H1 (cell line): ENCODE results near the gene ARMC12. TPM values are rescaled to one million over a fixed set of nuclear protein-coding genes. Genes with fewer than 3 reads are reported as not detected.

ENCODE experiments used
- CTCF ChIA-PET: fragments of 300-600 bp; sonication (Branson Sonifier 250); formaldehyde crosslinking; loops from one replicate; lab custom pipeline; 2021; ENCODE audit not compliant: partially characterized antibody; lab: Charles Lee
- POLR2A ChIA-PET: fragments of 300-600 bp; sonication (Branson Sonifier 250); formaldehyde crosslinking; loops from one replicate; lab custom pipeline; 2021; ENCODE audit warnings: inconsistent platforms; ENCODE audit not compliant: partially characterized antibody; lab: Charles Lee
- DNase-seq, 2 experiments: peaks; one replicate each; pipeline versions ENCODE4 v3.0.0 to v3.0.0-alpha.2; 2010 to 2022; ENCODE audit warnings: low spot score in 2 of 2, low read depth in 1 of 2, mixed read lengths in 1 of 2
- FAIRE-seq: peaks from 2 replicates; lab custom pipeline; 2011; peaks lifted over from hg19 to GRCh38; lab: Jason Lieb, UNC
- H2AFZ ChIP-seq: 2 replicates; pipeline ENCODE4 v1.8.1; 2012; ENCODE audit warnings: low read length, inconsistent platforms
- H2AK5ac ChIP-seq: 2 replicates; pipeline ENCODE4 v1.6.1; 2013; ENCODE audit warnings: low read depth, low read length
- H2BK120ac ChIP-seq: replicated peaks from 2 replicates; pipeline ENCODE3; 2013; ENCODE audit warnings: low read depth, low read length, inconsistent platforms
- H2BK12ac ChIP-seq: 2 replicates; pipeline ENCODE4 v1.6.1; 2013; ENCODE audit warnings: low read depth, low read length
- H2BK15ac ChIP-seq: 2 replicates; pipeline ENCODE4 v1.6.1; 2013; ENCODE audit warnings: low read length
- H2BK20ac ChIP-seq: 2 replicates; pipeline ENCODE4 v1.6.1; 2013; ENCODE audit warnings: low read length
- H2BK5ac ChIP-seq: 2 replicates; pipeline ENCODE4 v1.6.1; 2013; ENCODE audit warnings: low read depth, low read length
- H3K14ac ChIP-seq: 2 replicates; pipeline ENCODE4 v1.6.1; 2013; ENCODE audit warnings: inconsistent platforms; ENCODE audit not compliant: insufficient read length
- H3K18ac ChIP-seq: 2 replicates; pipeline ENCODE4 v1.6.1; 2013; ENCODE audit warnings: low read length; ENCODE audit errors: extremely low read depth
- H3K23ac ChIP-seq: 2 replicates; pipeline ENCODE4 v1.6.1; 2013; ENCODE audit warnings: inconsistent platforms; ENCODE audit not compliant: insufficient read length
- H3K23me2 ChIP-seq: 2 replicates; pipeline ENCODE4 v1.6.1; 2013; ENCODE audit warnings: low read depth, low read length
- H3K27ac ChIP-seq: 2 replicates; pipeline ENCODE4 v1.6.1; 2011; ENCODE audit warnings: low read depth, low read length, inconsistent platforms
- H3K27me3 ChIP-seq, 4 experiments: replicated peaks in 1 of 4; 1 replicate in 1 of 4; 2 replicates in 3 of 4; pipeline versions ENCODE4 v1.6.1 to v1.8.1; 2011 to 2013; ENCODE audit warnings: low read length in 3 of 4, mild to moderate bottlenecking in 3 of 4, inconsistent platforms in 2 of 4, mixed read lengths in 2 of 4, moderate library complexity in 1 of 4; ENCODE audit not compliant: control insufficient read depth in 3 of 4, insufficient read depth in 3 of 4; ENCODE audit errors: extremely low read depth in 1 of 4
- H3K36me3 ChIP-seq, 4 experiments: 2 replicates each; pipeline versions ENCODE4 v1.6.1 to v1.8.1; 2011 to 2013; ENCODE audit warnings: mild to moderate bottlenecking in 4 of 4, low read length in 3 of 4, moderate library complexity in 2 of 4, control low read depth in 1 of 4, inconsistent platforms in 1 of 4; ENCODE audit not compliant: insufficient read depth in 4 of 4, control insufficient read depth in 2 of 4
- H3K4ac ChIP-seq: replicated peaks from 2 replicates; pipeline ENCODE3; 2013; ENCODE audit warnings: low read length, low read depth, mixed read lengths, inconsistent platforms; ENCODE audit not compliant: insufficient read length
- H3K4me1 ChIP-seq, 4 experiments: replicated peaks in 1 of 4; 1 replicate in 1 of 4; 2 replicates in 3 of 4; pipeline versions ENCODE4 v1.6.1 to v1.8.1; 2011 to 2013; ENCODE audit warnings: low read length in 3 of 4, inconsistent platforms in 2 of 4, mixed read lengths in 1 of 4; ENCODE audit not compliant: insufficient read depth in 4 of 4, control insufficient read depth in 3 of 4
- H3K4me2 ChIP-seq, 2 experiments: 2 replicates each; pipeline versions ENCODE4 v1.6.1 to v1.8.1; 2011 to 2013; ENCODE audit warnings: low read depth in 2 of 2, low read length in 2 of 2, control low read depth in 1 of 2, inconsistent platforms in 1 of 2, mild to moderate bottlenecking in 1 of 2; ENCODE audit not compliant: insufficient read depth in 1 of 2
- H3K4me3 ChIP-seq, 4 experiments: fragments of 200-600, 300-600 bp in 1 of 4; sonication (generic), shearing (Covaris generic), sonication (Bioruptor Twin) in 1 of 4; 2 replicates each; pipeline versions ENCODE4 v1.5.1 to v1.8.1; 2011 to 2016; ENCODE audit warnings: low read length in 4 of 4, low read depth in 3 of 4, control low read depth in 2 of 4, inconsistent platforms in 2 of 4, mild to moderate bottlenecking in 2 of 4, mixed read lengths in 1 of 4, moderate library complexity in 1 of 4; ENCODE audit not compliant: insufficient read depth in 2 of 4; ENCODE audit errors: extremely low read depth in 1 of 4
- H3K56ac ChIP-seq: replicated peaks from 2 replicates; pipeline ENCODE3; 2013; ENCODE audit warnings: low read depth, mild to moderate bottlenecking, mixed read lengths, low read length, inconsistent platforms; ENCODE audit not compliant: insufficient read length
- H3K79me1 ChIP-seq: 2 replicates; pipeline ENCODE4 v1.6.1; 2013; ENCODE audit warnings: low read depth, low read length, control low read depth
- H3K79me2 ChIP-seq, 2 experiments: 2 replicates each; pipeline versions ENCODE4 v1.6.1 to v1.8.1; 2012 to 2013; ENCODE audit warnings: low read length in 2 of 2, mild to moderate bottlenecking in 2 of 2, inconsistent platforms in 1 of 2; ENCODE audit not compliant: insufficient read depth in 2 of 2, control insufficient read depth in 1 of 2
- H3K9ac ChIP-seq, 4 experiments: replicated peaks in 1 of 4; 1 replicate in 1 of 4; 2 replicates in 3 of 4; pipeline versions ENCODE4 v1.6.1 to v1.8.1; 2011 to 2013; ENCODE audit warnings: low read depth in 3 of 4, low read length in 3 of 4, control low read depth in 2 of 4, mild to moderate bottlenecking in 2 of 4, moderate library complexity in 2 of 4, inconsistent platforms in 1 of 4; ENCODE audit errors: extremely low read depth in 1 of 4
- H3K9me3 ChIP-seq, 2 experiments: 2 replicates each; pipeline versions ENCODE4 v1.6.1 to v1.8.1; 2012 to 2013; ENCODE audit warnings: mild to moderate bottlenecking in 2 of 2, moderate library complexity in 2 of 2, control low read depth in 1 of 2, inconsistent platforms in 1 of 2, low read depth in 1 of 2, low read length in 1 of 2, mixed read lengths in 1 of 2; ENCODE audit not compliant: insufficient read depth in 2 of 2
- H4K20me1 ChIP-seq, 2 experiments: replicated peaks in 1 of 2; 2 replicates each; pipeline versions ENCODE3 to v1.8.1; 2011 to 2013; ENCODE audit warnings: inconsistent platforms in 2 of 2, low read length in 2 of 2, mild to moderate bottlenecking in 1 of 2; ENCODE audit not compliant: insufficient read depth in 2 of 2, control insufficient read depth in 1 of 2
- H4K5ac ChIP-seq: 2 replicates; pipeline ENCODE4 v1.6.1; 2013; ENCODE audit warnings: low read length, low read depth, mixed read lengths, inconsistent platforms; ENCODE audit not compliant: insufficient read length
- H4K8ac ChIP-seq: 2 replicates; pipeline ENCODE4 v1.8.0; 2013; ENCODE audit warnings: mild to moderate bottlenecking, moderate library complexity, low read length, inconsistent platforms; ENCODE audit not compliant: insufficient read depth; ENCODE audit errors: extremely low read depth
- H4K91ac ChIP-seq: replicated peaks from 2 replicates; pipeline ENCODE3; 2013; ENCODE audit warnings: low read length, mixed read lengths, inconsistent platforms; ENCODE audit not compliant: insufficient read length
- ATF3 ChIP-seq: IDR thresholded peaks from 2 replicates; pipeline ENCODE4 v1.6.1; 2011; ENCODE audit warnings: low read depth, mild to moderate bottlenecking, low read length; ENCODE audit not compliant: insufficient read depth
- BACH1 ChIP-seq: IDR thresholded peaks from 2 replicates; pipeline ENCODE4 v1.6.1; 2012; ENCODE audit warnings: low read length, improper control_type of control experiment
- CHD2 ChIP-seq: IDR thresholded peaks from 2 replicates; pipeline ENCODE4 v1.6.1; 2012; ENCODE audit warnings: low read length, improper control_type of control experiment
- JUND ChIP-seq: IDR thresholded peaks from 2 replicates; pipeline ENCODE4 v1.6.1; 2011; ENCODE audit warnings: mild to moderate bottlenecking, improper control_type of control experiment, low read length
- MAFK ChIP-seq: IDR thresholded peaks from 2 replicates; pipeline ENCODE4 v1.6.1; 2012; ENCODE audit warnings: low read depth, mild to moderate bottlenecking, improper control_type of control experiment, low read length
- MAX ChIP-seq: IDR thresholded peaks from 2 replicates; pipeline ENCODE4 v1.6.1; 2012; ENCODE audit warnings: inconsistent platforms
- PHF8 ChIP-seq: fragments of 200-600 bp; sonication (generic); conservative IDR thresholded peaks from 2 replicates; pipeline ENCODE4 v1.7.1; 2012; ENCODE audit warnings: low read depth, mild to moderate bottlenecking, inconsistent platforms, low read length, moderate library complexity
- POLR2AphosphoS5 ChIP-seq: IDR thresholded peaks from 2 replicates; pipeline ENCODE4 v1.6.1; 2011; ENCODE audit warnings: low read depth, low read length
- SAP30 ChIP-seq: fragments of 300-600 bp; sonication (generic); IDR thresholded peaks from 2 replicates; pipeline ENCODE4 v1.7.1; 2012; ENCODE audit warnings: low read length, moderate library complexity, mild to moderate bottlenecking, inconsistent platforms; ENCODE audit not compliant: insufficient read depth, insufficient replicate concordance
- TAF1 ChIP-seq: IDR thresholded peaks from 2 replicates; pipeline ENCODE4 v1.6.1; 2011; ENCODE audit warnings: mild to moderate bottlenecking, low read depth, low read length
- TBP ChIP-seq: IDR thresholded peaks from 2 replicates; pipeline ENCODE4 v1.6.1; 2011; ENCODE audit warnings: low read depth, low read length, improper control_type of control experiment
- TEAD4 ChIP-seq: IDR thresholded peaks from 2 replicates; pipeline ENCODE4 v1.6.1; 2012; ENCODE audit warnings: low read depth, low read length, inconsistent platforms, mixed read lengths
- WGBS, 2 experiments: shearing (Covaris generic) in 1 of 2; methylation state at CpG; one replicate each; pipeline versions ENCODE4 v1.1.6 to v1.1.7; 2013 to 2015; ENCODE audit warnings: low lambda C conversion rate in 2 of 2, mixed read lengths in 2 of 2, inconsistent platforms in 1 of 2, low coverage in 1 of 2, missing lambda C conversion rate in 1 of 2; ENCODE audit not compliant: insufficient replicate concordance in 2 of 2, insufficient coverage in 1 of 2, insufficient read length in 1 of 2; ENCODE audit errors: extremely low coverage in 1 of 2, missing lambda C conversion rate in 1 of 2; 5-methylcytosine and 5-hydroxymethylcytosine counted together
- polyA plus RNA-seq, 7 experiments: library from polyadenylated mRNA; depleted of rRNA in 3 of 7; stranded (reverse) in 5 of 7; unstranded in 2 of 7; fragments of >200 nt in 5 of 7; fragments of 200-250 nt in 2 of 7; gene quantifications; 1 replicate in 5 of 7; 2 replicates in 1 of 7; 4 replicates in 1 of 7; pipeline versions ENCODE4 v1.2.1 to v1.2.3, GENCODE V29; 2011 to 2013; ENCODE audit warnings: missing spikeins in 2 of 7, mixed read lengths in 2 of 7
- total RNA-seq: library from RNA; stranded (reverse); fragmentation: NEBNext Ultra II Directional; extraction: Animal tissue kit (Norgen Biotek cat#: 25700); gene quantifications from 2 replicates; pipeline ENCODE4 v1.2.1, GENCODE V29; 2021
- TF ChIP-seq, protein P1 (sequence below): IDR thresholded peaks from 2 replicates; pipeline ENCODE4 v1.6.1; 2011; ENCODE audit warnings: low read length, improper control_type of control experiment

The ARMC12 gene
- total and polyA plus RNA-seq, 2 of the 8 experiments (the other 6 are each of a cell fraction or from before 2014, with no cell fraction given): 0.86 to 3.7 TPM

GRCh38 chr6:35698858-35699257, 38.0 kb upstream of the ARMC12 start:
- no peak overlapping the region for H4K8ac ChIP-seq
- H3K79me2 ChIP-seq: no peaks in the 10 kb centered on the region
- ChIA-PET CTCF (interaction anchor here (0.6 to 1.1 kb wide), 2 partner anchors 8 to 14 kb away, joined by 3 to 4 read pairs; no protein-coding TSS in a partner anchor), POLR2A (interaction anchor here (1.0 kb wide), 1 partner anchor 28 kb away, joined by 4 read pairs; no protein-coding TSS in a partner anchor)
- H3K56ac ChIP-seq: no peak overlapping the region
- no peaks in the 10 kb centered on the region for H3K79me1 ChIP-seq
- no peak overlapping the region for H3K14ac ChIP-seq
- no peak overlapping the region for H2BK20ac ChIP-seq
- DNase-seq: no peak
- peaks cover 3 to 4% of the 10 kb centered on the region in 2 experiments; a peak in 2 of 4 replicates for H3K9me3 ChIP-seq
- no peaks in the 10 kb centered on the region for H3K36me3 ChIP-seq
- H2BK15ac ChIP-seq: no peak overlapping the region
- WGBS, 2 experiments: 85% methylated on average over 3 of the region's 3 CpGs; no CpG with 5 or more reads in 1 of the 2 experiments
- no peak overlapping the region for H2BK120ac ChIP-seq
- H3K4me2 ChIP-seq: no peak overlapping the region
- peak overlapping the region; percentile 60; the same call in 1 of the 2 replicates for H2AFZ ChIP-seq
- no peak overlapping the region for H2BK12ac ChIP-seq
- no peak overlapping the region for H3K27ac ChIP-seq
- no peak overlapping the region for H3K4me3 ChIP-seq
- H4K20me1 ChIP-seq: no peaks in the 10 kb centered on the region
- no peaks in the 10 kb centered on the region for H3K4me1 ChIP-seq
- FAIRE-seq: no peak
- no peak overlapping the region for H2BK5ac ChIP-seq
- no peak overlapping the region for H3K18ac ChIP-seq
- no peak overlapping the region for H2AK5ac ChIP-seq
- H4K5ac ChIP-seq: no peak overlapping the region
- H3K27me3 ChIP-seq: no peaks in the 10 kb centered on the region
- H3K23ac ChIP-seq: no peak overlapping the region
- H4K91ac ChIP-seq: no peak overlapping the region
- H3K4ac ChIP-seq: no peak overlapping the region
- H3K9ac ChIP-seq: no peak overlapping the region
- H3K23me2 ChIP-seq: no peaks in the 10 kb centered on the region
- no peak for TF ChIP-seq ATF3
- TF ChIP-seq MAFK: no peak
- TF ChIP-seq TAF1: no peak
- no peak for TF ChIP-seq BACH1
- TF ChIP-seq MAX: no peak
- TF ChIP-seq JUND: no peak
- TF ChIP-seq TEAD4: no peak
- TF ChIP-seq, protein P1, sequence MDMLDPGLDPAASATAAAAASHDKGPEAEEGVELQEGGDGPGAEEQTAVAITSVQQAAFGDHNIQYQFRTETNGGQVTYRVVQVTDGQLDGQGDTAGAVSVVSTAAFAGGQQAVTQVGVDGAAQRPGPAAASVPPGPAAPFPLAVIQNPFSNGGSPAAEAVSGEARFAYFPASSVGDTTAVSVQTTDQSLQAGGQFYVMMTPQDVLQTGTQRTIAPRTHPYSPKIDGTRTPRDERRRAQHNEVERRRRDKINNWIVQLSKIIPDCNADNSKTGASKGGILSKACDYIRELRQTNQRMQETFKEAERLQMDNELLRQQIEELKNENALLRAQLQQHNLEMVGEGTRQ: no peak
- TF ChIP-seq CHD2: no peak
- TF ChIP-seq SAP30: no peak
- TF ChIP-seq POLR2AphosphoS5: no peak
- no peak for TF ChIP-seq PHF8
- no peak for TF ChIP-seq TBP
